ENCODE results near the gene PLA2G15. TPM values are rescaled to one million over a fixed set of nuclear protein-coding genes. Genes with fewer than 3 reads are reported as not detected.

PLA2G15 gene
- 10 to 100 TPM in 3 of 4 donors, 1 to 10 TPM in 1; 8.3 to 27.5 (median 17.6) TPM for total RNA-seq

GRCh38 chr16:68244903-68245853 is at the start of gene PLA2G15:
PLA2G15 (plus strand) TSS chr16:68245373; CDS start chr16:68245427, 54 bp downstream.
- peaks cover 0 to 5% (median 0%) of the 10 kb centered on the region in 3 donors for H3K36me3 ChIP-seq
- peak within 1 kb of the TSS; percentile 75 to 96 (median 89) for H3K4me3 ChIP-seq
- no peaks in the 10 kb centered on the region for H3K27me3 ChIP-seq
- H3K9me3 ChIP-seq = no peaks in the 10 kb centered on the region
- peak; percentile 95 to 98 (median 97) for DNase-seq
- peaks cover 0 to 34% (median 4%) of the 10 kb centered on the region in 4 donors for H3K4me1 ChIP-seq
- peak within 1 kb of the TSS; percentile 51 to 81 (median 56) for H3K27ac ChIP-seq
- TF ChIP-seq POLR2A (IDR thresholded peaks at IDR 0.05) (peak in 1 of 2 donors; percentile 53), CTCF (IDR thresholded peaks at IDR 0.05) (peak in 1 of 6 experiments; percentile 7)

- H3K4me1 ChIP-seq = no peaks in the 10 kb centered on the region
- H3K4me3 ChIP-seq = no peak overlapping the region
- H3K36me3 ChIP-seq = peaks cover 0 to 18% (median 0%) of the 10 kb centered on the region in 3 donors
- TF ChIP-seq POLR2A (IDR thresholded peaks at IDR 0.05) (no peak), CTCF (IDR thresholded peaks at IDR 0.05) (no peak)
- H3K27ac ChIP-seq = no peak overlapping the region
- no peaks in the 10 kb centered on the region for H3K27me3 ChIP-seq
- no peaks in the 10 kb centered on the region for H3K9me3 ChIP-seq
- DNase-seq = no peak
Observed at GRCh38 chr16:68197250-68197649, 47.9 kb upstream of the PLA2G15 start.

GRCh38 chr16:68200088-68200783 is 44.9 kb upstream of the PLA2G15 start:
- no peaks in the 10 kb centered on the region for H3K27me3 ChIP-seq
- no peaks in the 10 kb centered on the region for H3K9me3 ChIP-seq
- H3K4me1 ChIP-seq = no peaks in the 10 kb centered on the region
- peaks cover 0 to 15% (median 0%) of the 10 kb centered on the region in 3 donors for H3K36me3 ChIP-seq
- DNase-seq = no peak
- TF ChIP-seq CTCF (IDR thresholded peaks at IDR 0.05) = no peak
- no peak for TF ChIP-seq POLR2A (IDR thresholded peaks at IDR 0.05)
- H3K27ac ChIP-seq = no peak overlapping the region
- no peak overlapping the region for H3K4me3 ChIP-seq

- H3K9me3 ChIP-seq = no peaks in the 10 kb centered on the region
- DNase-seq = no peak
- no peaks in the 10 kb centered on the region for H3K4me1 ChIP-seq
- peaks cover 0 to 12% (median 0%) of the 10 kb centered on the region in 3 donors for H3K36me3 ChIP-seq
- H3K27me3 ChIP-seq = no peaks in the 10 kb centered on the region
- no peak overlapping the region for H3K27ac ChIP-seq
- TF ChIP-seq CTCF (IDR thresholded peaks at IDR 0.05) = no peak
- no peak for TF ChIP-seq POLR2A (IDR thresholded peaks at IDR 0.05)
- no peak overlapping the region for H3K4me3 ChIP-seq
Observed at GRCh38 chr16:68202091-68202519, 43.1 kb upstream of the PLA2G15 start.

GRCh38 chr16:68206245-68206644 is 38.9 kb upstream of the PLA2G15 start:
- no peak for DNase-seq
- peaks cover 0 to 8% (median 0%) of the 10 kb centered on the region in 3 donors for H3K36me3 ChIP-seq
- no peak overlapping the region for H3K27ac ChIP-seq
- no peak for TF ChIP-seq POLR2A (IDR thresholded peaks at IDR 0.05)
- TF ChIP-seq CTCF (IDR thresholded peaks at IDR 0.05) = no peak
- no peaks in the 10 kb centered on the region for H3K4me1 ChIP-seq
- H3K9me3 ChIP-seq = no peaks in the 10 kb centered on the region
- H3K27me3 ChIP-seq = no peaks in the 10 kb centered on the region
- H3K4me3 ChIP-seq = no peak overlapping the region
